Right cardiac atrium (tissue), 5 donors: ENCODE measurements around the gene OR2Y1. TPM values are rescaled to one million over a fixed set of nuclear protein-coding genes. Genes with fewer than 3 reads are reported as not detected.

Experiments used
- ATAC-seq, 2 donors: fragments of 200-7000 bp; cut with Tn5 transposase; one replicate each; pipeline versions ENCODE4 v1.8.0 to v1.9.1; 2020; ENCODE audit warnings: moderate library complexity in 2 of 2, mild to moderate bottlenecking in 1 of 2
- DNase-seq, 3 donors: peaks; one replicate each; pipeline ENCODE4 v3.0.0-alpha.2; 2020
- H3K27ac ChIP-seq: one replicate; pipeline ENCODE4 v1.5.1; 2013; ENCODE audit warnings: mild to moderate bottlenecking, low read length, control low read depth, moderate library complexity
- H3K27me3 ChIP-seq: one replicate; pipeline ENCODE4 v1.6.1; 2013; ENCODE audit not compliant: control insufficient read depth, insufficient read depth
- H3K4me1 ChIP-seq: one replicate; pipeline ENCODE4 v1.6.1; 2013; ENCODE audit warnings: low read length; ENCODE audit not compliant: control insufficient read depth, insufficient read depth
- H3K4me3 ChIP-seq: one replicate; pipeline ENCODE4 v1.5.1; 2013; ENCODE audit warnings: low read length, control low read depth
- H3K9me3 ChIP-seq: one replicate; pipeline ENCODE4 v1.6.1; 2013; ENCODE audit warnings: low read length; ENCODE audit not compliant: control insufficient read depth
- WGBS: extraction: QIAGEN DNeasy Blood & Tissue Kit; methylation state at CpG from one replicate; pipeline ENCODE4 v1.1.7; 2013; 5-methylcytosine and 5-hydroxymethylcytosine counted together
- intact Hi-C, 4 donors: fragments of 100-400 bp; cut with DNase I; formaldehyde crosslinking; loops; one replicate each; pipeline versions ENCODE4 v1.11.0 to v1.14.0; 2022 to 2023
- polyA plus RNA-seq: library from polyadenylated mRNA; stranded (reverse); fragments of 200-250 nt; gene quantifications from one replicate; pipeline ENCODE4 v1.2.3, GENCODE V29; 2013
- total RNA-seq, 4 donors: library from RNA; stranded (reverse); fragmentation: NEBNext Ultra II Directional; extraction: Animal tissue kit (Norgen Biotek cat#: 25700); gene quantifications; one replicate each; pipeline ENCODE4 v1.2.1, GENCODE V29; 2021
- donor health status: healthy with polysubstance abuse.
- donor health status: DM: no; HTN: yes; CAD: no.
- donor health status: DM: no; HTN: no; CAD: no.
- donor health status: DM: no; HTN: yes; CAD: no; lungs with severe emphysema.
- donor health status: DM: yes; HTN: yes; CAD: no.

The OR2Y1 gene
- total and polyA plus RNA-seq, 5 donors: not detected

GRCh38 chr5:180696116-180696515 lies 43.7 kb downstream of the OR2Y1 start:
- WGBS: 92% methylated on average over 1 of the region's 1 CpG
- Histone ChIP-seq H3K27me3 (no peaks in the 10 kb centered on the region), H3K27ac (no peak overlapping the region), H3K4me1 (no peaks in the 10 kb centered on the region), H3K4me3 (no peak overlapping the region), H3K9me3 (no peaks in the 10 kb centered on the region)
- intact Hi-C loops: no loop called here
- no peak for ATAC-seq
- no peak for DNase-seq

DNA sequence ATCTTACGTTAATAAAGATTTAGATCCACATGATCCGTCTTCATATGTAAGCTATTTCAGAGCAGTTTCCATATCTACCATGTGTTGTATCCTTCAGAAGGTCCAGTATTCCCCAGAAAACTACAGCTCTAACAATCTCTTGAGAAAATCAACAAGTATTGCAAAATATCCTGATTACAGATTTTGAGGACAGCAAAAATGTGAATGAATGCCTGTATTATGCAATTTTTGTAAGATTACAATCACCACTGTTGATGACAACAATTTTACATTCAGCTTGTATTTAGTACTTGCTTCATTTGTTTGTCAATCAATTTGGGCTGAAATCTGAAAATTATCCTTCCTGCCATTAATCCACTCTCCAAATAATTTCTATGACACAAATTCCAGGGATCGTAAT lies 47.4 kb downstream of the OR2Y1 start:
- Histone ChIP-seq H3K4me1 (no peaks in the 10 kb centered on the region), H3K27me3 (no peaks in the 10 kb centered on the region), H3K9me3 (no peaks in the 10 kb centered on the region), H3K27ac (no peak overlapping the region), H3K4me3 (no peak overlapping the region)
- ATAC-seq: no peak
- intact Hi-C loops: no loop called here
- WGBS: 51% methylated on average over 3 of the region's 3 CpGs
- DNase-seq: no peak

DNA sequence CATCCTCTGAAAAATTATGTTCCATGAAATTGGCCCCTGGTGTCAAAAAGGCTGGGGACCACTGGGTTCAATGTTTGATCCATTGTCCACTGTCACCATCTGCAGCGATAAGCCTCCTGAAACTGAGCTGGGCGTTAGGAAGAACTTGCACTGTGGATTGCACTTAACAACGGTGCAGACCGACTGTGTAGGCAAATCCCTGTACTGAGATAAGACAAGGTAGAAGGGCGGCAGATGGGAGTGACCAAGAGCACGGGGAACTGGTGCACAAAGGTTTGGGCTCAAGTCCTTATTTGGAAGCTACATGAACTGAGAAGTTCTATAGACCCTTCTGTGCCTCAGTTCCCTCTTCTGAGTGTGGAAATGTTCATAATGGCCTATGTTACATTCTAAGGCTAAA lies 48.8 kb downstream of the OR2Y1 start:
- 70% methylated on average over 6 of the region's 6 CpGs for WGBS
- ATAC-seq (no peak), DNase-seq (no peak)
- Histone ChIP-seq H3K9me3 (no peaks in the 10 kb centered on the region), H3K4me3 (no peak overlapping the region), H3K27me3 (no peaks in the 10 kb centered on the region), H3K4me1 (no peaks in the 10 kb centered on the region), H3K27ac (no peak overlapping the region)
- intact Hi-C loops: no loop called here

- Histone ChIP-seq H3K4me1 (no peaks in the 10 kb centered on the region), H3K27ac (no peak overlapping the region), H3K9me3 (no peaks in the 10 kb centered on the region), H3K4me3 (no peak overlapping the region), H3K27me3 (no peaks in the 10 kb centered on the region)
- no peak for DNase-seq
- ATAC-seq: no peak
- intact Hi-C loops: no loop called here
- WGBS: 43% methylated on average over 6 of the region's 6 CpGs
These were observed 49.3 kb downstream of the OR2Y1 start for GRCh38 chr5:180690562-180690961.

DNA sequence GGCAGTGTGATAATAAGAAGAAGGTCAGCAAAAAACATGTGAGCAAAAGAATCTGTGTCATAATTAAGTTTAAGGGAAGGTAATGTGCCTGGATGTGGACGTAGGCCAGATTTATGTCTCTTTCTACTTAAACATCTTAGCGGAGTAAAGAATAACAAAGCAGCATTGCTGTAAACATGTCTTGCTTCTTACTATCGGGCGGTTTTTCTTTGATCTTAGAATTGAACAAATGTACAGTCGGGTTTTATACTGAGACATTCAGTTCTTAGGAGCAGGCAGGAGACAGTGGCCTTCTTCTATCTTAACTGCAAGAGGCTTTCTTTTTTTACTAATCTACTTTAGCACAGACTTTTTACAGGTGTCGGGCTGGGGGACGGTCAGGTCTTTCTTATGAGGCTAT lies 50.1 kb downstream of the OR2Y1 start:
- DNase-seq: no peak
- H3K4me3 ChIP-seq: no peak overlapping the region
- no peak overlapping the region for H3K27ac ChIP-seq
- 70% methylated on average over 7 of the region's 7 CpGs for whole genome bisulfite sequencing
- no peak for ATAC-seq
- no peaks in the 10 kb centered on the region for H3K27me3 ChIP-seq
- H3K9me3 ChIP-seq: no peaks in the 10 kb centered on the region
- intact Hi-C loops: no loop called here
- H3K4me1 ChIP-seq: no peaks in the 10 kb centered on the region

Other genes with a start within 250 kb of the OR2Y1 start
- 10 to 100 TPM; 11.4 to 14.2 (median 13.2) TPM for gene CNOT6, start 245.7 kb downstream of the OR2Y1 start, total RNA-seq
- gene CNOT6, start 245.7 kb downstream of the OR2Y1 start, polyA plus RNA-seq: 5.0 TPM
- not detected for gene SCGB3A1, start 148.6 kb downstream of the OR2Y1 start, total RNA-seq
- not detected for gene SCGB3A1, start 148.6 kb downstream of the OR2Y1 start, polyA plus RNA-seq
- 1 to 10 TPM; 2.0 to 3.3 (median 3.3) TPM for gene FLT4, start 90.5 kb downstream of the OR2Y1 start, total RNA-seq
- gene FLT4, start 90.5 kb downstream of the OR2Y1 start, polyA plus RNA-seq: 4.8 TPM
- gene MGAT1, start 62.7 kb upstream of the OR2Y1 start, total RNA-seq: 100 to 1,000 TPM in 1 of 4 donors, 10 to 100 TPM in 3; 74.3 to 119 (median 82.7) TPM
- gene MGAT1, start 62.7 kb upstream of the OR2Y1 start, polyA plus RNA-seq: 87.6 TPM
- gene ZFP62, start 121.2 kb upstream of the OR2Y1 start, total RNA-seq: 10 to 100 TPM; 19.7 to 22.8 (median 20.6) TPM
- 12.0 TPM for gene ZFP62, start 121.2 kb upstream of the OR2Y1 start, polyA plus RNA-seq
- under 1 TPM in 2 of 4 donors, not detected in 2; 0.24 to 0.31 TPM for gene BTNL8, start 159.1 kb upstream of the OR2Y1 start, total RNA-seq
- 0.16 TPM for gene BTNL8, start 159.1 kb upstream of the OR2Y1 start, polyA plus RNA-seq
- under 1 TPM in 1 of 4 donors, not detected in 3; 0.11 TPM for gene BTNL3, start 248.8 kb upstream of the OR2Y1 start, total RNA-seq
- 0.11 TPM for gene BTNL3, start 248.8 kb upstream of the OR2Y1 start, polyA plus RNA-seq